ENCODE results near the gene MAPK8. TPM values are rescaled to one million over a fixed set of nuclear protein-coding genes. Genes with fewer than 3 reads are reported as not detected.

Gene MAPK8
- total RNA-seq, 1 donor from 2014 or later, result 47.4 TPM

GRCh38 chr10:48430402-48430993 lies 124.0 kb downstream of the MAPK8 start:
- peaks cover 3% of the 10 kb centered on the region for H3K4me1 Mint-ChIP-seq (ENCODE audit: low read depth, unreplicated experiment)
- Histone ChIP-seq H3K79me2 (ENCODE audit: insufficient read depth, low read length) (no peaks in the 10 kb centered on the region), H2AFZ (ENCODE audit: low read depth, low read length) (no peak overlapping the region), H3K27me3 (ENCODE audit: insufficient read depth, low read length) (no peaks in the 10 kb centered on the region), H3K4me1 (ENCODE audit: insufficient read depth, low read length) (no peaks in the 10 kb centered on the region), H3K36me3 (ENCODE audit: insufficient read depth, low read length) (peaks cover 17% of the 10 kb centered on the region), H4K20me1 (ENCODE audit: insufficient read depth, low read length) (no peaks in the 10 kb centered on the region), H3K4me2 (ENCODE audit: low read length) (no peak overlapping the region), H3K9ac (ENCODE audit: low read length) (no peak overlapping the region), H3K4me3 (ENCODE audit: insufficient read depth, low read depth, low read length) (no peak overlapping the region), H3K9me3 (ENCODE audit: insufficient read depth, low read depth, low read length) (no peaks in the 10 kb centered on the region), H3K27ac (ENCODE audit: low read depth, low read length) (no peak overlapping the region)
- peaks cover 6% of the 10 kb centered on the region for H3K36me3 Mint-ChIP-seq (ENCODE audit: low read depth, unreplicated experiment)
- no peaks in the 10 kb centered on the region for H3K9me3 Mint-ChIP-seq (ENCODE audit: unreplicated experiment)
- H3K27me3 Mint-ChIP-seq (ENCODE audit: low read depth, unreplicated experiment), result no peaks in the 10 kb centered on the region
- DNase-seq (ENCODE audit: low read depth) (no peak), FAIRE-seq (no peak)
- no peak overlapping the region for H3K4me3 Mint-ChIP-seq (ENCODE audit: unreplicated experiment)
- no peak overlapping the region for H3K27ac Mint-ChIP-seq (ENCODE audit: unreplicated experiment)
- TF ChIP-seq, protein P1, sequence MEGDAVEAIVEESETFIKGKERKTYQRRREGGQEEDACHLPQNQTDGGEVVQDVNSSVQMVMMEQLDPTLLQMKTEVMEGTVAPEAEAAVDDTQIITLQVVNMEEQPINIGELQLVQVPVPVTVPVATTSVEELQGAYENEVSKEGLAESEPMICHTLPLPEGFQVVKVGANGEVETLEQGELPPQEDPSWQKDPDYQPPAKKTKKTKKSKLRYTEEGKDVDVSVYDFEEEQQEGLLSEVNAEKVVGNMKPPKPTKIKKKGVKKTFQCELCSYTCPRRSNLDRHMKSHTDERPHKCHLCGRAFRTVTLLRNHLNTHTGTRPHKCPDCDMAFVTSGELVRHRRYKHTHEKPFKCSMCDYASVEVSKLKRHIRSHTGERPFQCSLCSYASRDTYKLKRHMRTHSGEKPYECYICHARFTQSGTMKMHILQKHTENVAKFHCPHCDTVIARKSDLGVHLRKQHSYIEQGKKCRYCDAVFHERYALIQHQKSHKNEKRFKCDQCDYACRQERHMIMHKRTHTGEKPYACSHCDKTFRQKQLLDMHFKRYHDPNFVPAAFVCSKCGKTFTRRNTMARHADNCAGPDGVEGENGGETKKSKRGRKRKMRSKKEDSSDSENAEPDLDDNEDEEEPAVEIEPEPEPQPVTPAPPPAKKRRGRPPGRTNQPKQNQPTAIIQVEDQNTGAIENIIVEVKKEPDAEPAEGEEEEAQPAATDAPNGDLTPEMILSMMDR (IDR thresholded peaks at IDR 0.05; ENCODE audit: insufficient read depth, low read depth, low read length), result no peak
- no peak for TF ChIP-seq EZH2 (IDR thresholded peaks at IDR 0.05; ENCODE audit: insufficient read depth, low read length)

DNA sequence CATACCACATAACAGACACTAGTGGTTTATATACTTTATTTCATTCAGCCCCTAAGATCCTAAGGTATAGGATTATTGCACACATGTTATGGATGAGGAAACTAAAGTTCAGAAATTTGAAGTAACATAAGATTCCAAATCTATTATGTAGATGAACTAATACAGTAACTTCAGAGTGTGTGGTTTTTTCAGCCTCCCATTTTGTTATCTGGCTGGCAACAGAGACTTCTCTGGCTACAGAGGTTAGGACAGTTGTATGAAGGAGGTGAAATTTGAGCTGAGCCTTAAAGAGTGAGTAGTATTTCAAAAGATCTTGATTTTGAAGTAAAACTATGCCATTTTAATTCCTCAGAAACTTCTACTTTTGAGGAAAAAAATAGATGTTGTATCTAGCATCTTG lies 125.4 kb downstream of the MAPK8 start:
- Histone ChIP-seq H3K27me3 (ENCODE audit: insufficient read depth, low read length) (no peaks in the 10 kb centered on the region), H4K20me1 (ENCODE audit: insufficient read depth, low read length) (no peaks in the 10 kb centered on the region), H3K4me1 (ENCODE audit: insufficient read depth, low read length) (no peaks in the 10 kb centered on the region), H2AFZ (ENCODE audit: low read depth, low read length) (no peak overlapping the region), H3K9me3 (ENCODE audit: insufficient read depth, low read depth, low read length) (no peaks in the 10 kb centered on the region), H3K4me2 (ENCODE audit: low read length) (no peak overlapping the region), H3K9ac (ENCODE audit: low read length) (no peak overlapping the region), H3K4me3 (ENCODE audit: insufficient read depth, low read depth, low read length) (no peak overlapping the region), H3K36me3 (ENCODE audit: insufficient read depth, low read length) (peaks cover 17% of the 10 kb centered on the region), H3K27ac (ENCODE audit: low read depth, low read length) (no peak overlapping the region), H3K79me2 (ENCODE audit: insufficient read depth, low read length) (no peaks in the 10 kb centered on the region)
- Mint-ChIP-seq H3K4me3 (ENCODE audit: unreplicated experiment) (no peak overlapping the region), H3K27ac (ENCODE audit: unreplicated experiment) (no peak overlapping the region), H3K4me1 (ENCODE audit: low read depth, unreplicated experiment) (peaks cover 3% of the 10 kb centered on the region), H3K9me3 (ENCODE audit: unreplicated experiment) (no peaks in the 10 kb centered on the region), H3K27me3 (ENCODE audit: low read depth, unreplicated experiment) (no peaks in the 10 kb centered on the region), H3K36me3 (ENCODE audit: low read depth, unreplicated experiment) (peaks cover 6% of the 10 kb centered on the region)
- peak; percentile 26 for DNase-seq (ENCODE audit: low read depth)
- TF ChIP-seq, protein P1 (IDR thresholded peaks at IDR 0.05; ENCODE audit: insufficient read depth, low read depth, low read length), result no peak
- no peak for TF ChIP-seq EZH2 (IDR thresholded peaks at IDR 0.05; ENCODE audit: insufficient read depth, low read length)
- FAIRE-seq, result no peak

- Mint-ChIP-seq H3K27me3 (ENCODE audit: low read depth, unreplicated experiment) (no peaks in the 10 kb centered on the region), H3K27ac (ENCODE audit: unreplicated experiment) (no peak overlapping the region), H3K36me3 (ENCODE audit: low read depth, unreplicated experiment) (peaks cover 5% of the 10 kb centered on the region), H3K4me1 (ENCODE audit: low read depth, unreplicated experiment) (peaks cover 17% of the 10 kb centered on the region), H3K4me3 (ENCODE audit: unreplicated experiment) (no peak overlapping the region), H3K9me3 (ENCODE audit: unreplicated experiment) (no peaks in the 10 kb centered on the region)
- no peaks in the 10 kb centered on the region for H3K36me3 ChIP-seq (ENCODE audit: insufficient read depth, low read length)
- H3K4me1 ChIP-seq (ENCODE audit: insufficient read depth, low read length), result peaks cover 11% of the 10 kb centered on the region
- no peak overlapping the region for H3K9ac ChIP-seq (ENCODE audit: low read length)
- H3K9me3 ChIP-seq (ENCODE audit: insufficient read depth, low read depth, low read length), result no peaks in the 10 kb centered on the region
- H3K4me3 ChIP-seq (ENCODE audit: insufficient read depth, low read depth, low read length), result no peak overlapping the region
- FAIRE-seq (no peak), DNase-seq (ENCODE audit: low read depth) (no peak)
- no peaks in the 10 kb centered on the region for H3K27me3 ChIP-seq (ENCODE audit: insufficient read depth, low read length)
- no peak overlapping the region for H3K27ac ChIP-seq (ENCODE audit: low read depth, low read length)
- no peak overlapping the region for H3K4me2 ChIP-seq (ENCODE audit: low read length)
- no peaks in the 10 kb centered on the region for H3K79me2 ChIP-seq (ENCODE audit: insufficient read depth, low read length)
- H4K20me1 ChIP-seq (ENCODE audit: insufficient read depth, low read length), result peaks cover 6% of the 10 kb centered on the region
- TF ChIP-seq, protein P1 (IDR thresholded peaks at IDR 0.05; ENCODE audit: insufficient read depth, low read depth, low read length), result no peak
- TF ChIP-seq EZH2 (IDR thresholded peaks at IDR 0.05; ENCODE audit: insufficient read depth, low read length), result no peak
- H2AFZ ChIP-seq (ENCODE audit: low read depth, low read length), result no peak overlapping the region
Observed at GRCh38 chr10:48437546-48437945, 131.1 kb downstream of the MAPK8 start.
